GM18951 (cell line): ENCODE data around the gene RBAK.
"Not testable (repeated sequence)": the region's sequence is repeated elsewhere in the genome, so short reads cannot be mapped to it uniquely, and the experiment has no call there.

Source experiments
- POLR2A ChIP-seq: IDR thresholded peaks from 4 replicates; pipeline ENCODE4 v1.6.1; 2011; ENCODE audit warnings: mild to moderate bottlenecking; ENCODE audit not compliant: insufficient read length, insufficient read depth; ENCODE audit errors: extremely low read depth
- in situ Hi-C: fragments of 300-500 bp; cut with MboI; formaldehyde crosslinking; loops from one replicate; pipeline ENCODE4 v1.12.0; 2022; ENCODE audit warnings: low sequenced_read_pairs, mixed read lengths, inconsistent platforms; ENCODE audit not compliant: unreplicated experiment

Gene RBAK

DNA sequence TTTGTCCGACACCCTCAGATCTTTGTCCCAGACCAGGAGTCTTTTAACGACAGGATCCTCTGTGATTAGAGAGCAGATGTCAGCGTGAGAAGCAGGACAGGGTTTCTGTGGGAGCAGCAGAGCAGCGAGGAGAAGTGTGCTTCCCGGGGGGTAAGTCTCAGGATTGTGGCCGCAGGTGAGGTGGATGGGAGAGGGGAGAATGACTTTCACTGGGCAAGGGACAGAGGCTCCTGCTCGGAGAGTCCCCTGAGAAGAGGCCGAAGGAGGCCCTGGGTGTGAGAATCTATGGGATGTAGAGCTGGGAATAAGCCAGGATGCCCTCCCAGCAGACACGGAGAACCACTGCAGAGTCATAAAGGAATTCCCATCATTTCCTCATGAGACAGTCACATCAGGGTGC is 10.4 kb upstream of the RBAK start:
- no peak for TF ChIP-seq POLR2A
- in situ Hi-C loops = no loop called here

DNA sequence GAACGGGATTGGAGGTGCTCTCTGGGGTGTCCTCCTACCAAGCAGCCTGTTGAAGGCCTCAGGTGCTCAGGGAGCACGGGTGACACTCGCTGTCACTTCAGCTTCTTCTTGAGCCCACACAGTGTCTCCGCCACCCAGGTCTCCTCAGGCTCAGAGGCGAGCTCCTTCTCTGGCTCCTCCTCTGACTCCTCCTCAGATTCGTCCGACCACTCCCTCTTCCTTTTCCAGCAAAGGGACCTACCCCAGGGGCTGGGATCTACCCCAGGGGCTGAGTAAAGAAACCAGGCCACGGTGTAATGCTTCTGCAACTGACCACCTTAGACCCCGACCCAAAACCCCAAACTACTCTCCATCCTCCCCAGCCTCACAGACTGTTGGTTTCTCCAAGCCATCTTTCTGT is 9.2 kb upstream of the RBAK start:
- no peak for TF ChIP-seq POLR2A
- in situ Hi-C loops = no loop called here

DNA sequence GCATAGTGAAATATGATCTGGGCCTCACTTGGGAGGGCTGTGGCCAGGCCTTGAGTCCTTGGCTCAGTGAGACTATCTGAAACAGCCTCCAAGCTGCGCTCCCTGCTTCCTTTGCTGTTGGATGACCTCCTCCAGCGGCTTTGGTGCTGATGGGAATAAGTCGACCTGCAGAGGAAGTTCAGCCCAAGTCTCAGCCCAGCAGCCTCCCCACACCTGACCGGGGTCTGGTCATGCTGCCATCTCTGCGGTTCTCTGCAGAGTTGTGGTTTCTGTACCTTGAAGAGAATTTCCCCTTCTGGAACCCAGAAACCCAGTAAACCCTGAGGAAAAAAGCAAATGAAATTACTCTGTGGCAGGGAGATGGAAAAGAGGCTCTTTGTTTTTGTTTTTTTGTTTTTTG is 4.6 kb upstream of the RBAK start:
- in situ Hi-C loops = loop anchor here (10.0 kb wide), 1 partner anchor 1694 kb away; no protein-coding TSS in a partner anchor
- no peak for TF ChIP-seq POLR2A

DNA sequence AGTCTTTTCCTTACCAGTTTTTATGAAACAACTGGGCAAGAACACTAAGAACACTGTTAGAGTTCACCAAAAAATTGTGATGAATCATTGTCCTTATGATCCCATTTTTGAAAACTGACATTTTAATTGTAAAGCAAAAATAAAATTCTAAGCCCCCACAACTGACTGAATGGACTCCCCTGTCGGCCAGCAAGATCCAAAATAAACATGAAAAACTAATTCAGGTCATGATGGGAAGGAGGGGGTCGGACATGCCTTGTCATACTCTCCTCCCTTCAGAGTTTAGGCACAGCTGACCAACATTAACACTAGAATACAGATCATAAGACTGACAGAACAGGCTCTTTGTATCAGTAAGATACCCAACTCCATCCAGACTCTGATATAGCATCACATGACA is 2.0 kb upstream of the RBAK start:
- TF ChIP-seq POLR2A = no peak
- in situ Hi-C loops = loop anchor here (10.0 kb wide), 1 partner anchor 1691 kb away; no protein-coding TSS in a partner anchor

DNA sequence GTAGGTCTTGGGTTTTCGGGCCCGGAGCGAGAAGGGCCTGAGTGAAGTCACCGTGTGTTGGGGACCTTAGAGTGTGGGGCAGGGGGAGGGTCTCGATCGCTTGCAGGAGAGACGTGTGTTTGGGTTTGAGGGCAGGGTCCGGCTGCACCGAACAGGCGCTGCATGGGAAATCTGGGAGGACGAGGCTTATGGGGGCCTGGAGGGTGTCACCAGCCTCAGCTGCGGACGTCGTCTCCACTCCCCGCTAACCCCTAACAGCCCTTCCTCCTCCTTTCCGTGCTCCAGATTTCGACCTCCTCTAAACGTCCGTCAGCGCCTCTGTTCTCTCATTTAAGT is 705 bp downstream of the RBAK start:
- in situ Hi-C loops = loop anchor here (10.0 kb wide), 1 partner anchor 1688 kb away; no protein-coding TSS in a partner anchor

DNA sequence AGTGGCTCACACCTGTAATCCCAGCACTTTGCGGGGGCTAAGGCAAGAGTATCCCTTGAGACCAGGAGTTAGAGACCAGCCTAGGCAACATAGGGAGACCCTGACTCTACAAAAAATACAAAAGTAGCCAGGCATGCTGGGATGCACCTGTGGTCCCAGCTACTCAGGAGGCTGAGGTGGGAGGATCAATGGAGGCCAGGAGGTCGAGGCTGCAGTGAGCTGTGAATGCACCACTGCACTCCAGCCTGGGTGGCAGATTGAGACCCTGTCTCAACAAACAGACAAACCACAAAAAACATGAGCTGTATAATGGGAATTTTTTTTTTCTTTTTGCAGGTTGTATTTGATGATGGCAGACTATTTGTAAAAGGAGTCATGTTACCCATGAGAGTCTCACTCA is 1.5 kb downstream of the RBAK start:
- in situ Hi-C loops = loop anchor here (10.0 kb wide), 1 partner anchor 1688 kb away; no protein-coding TSS in a partner anchor

DNA sequence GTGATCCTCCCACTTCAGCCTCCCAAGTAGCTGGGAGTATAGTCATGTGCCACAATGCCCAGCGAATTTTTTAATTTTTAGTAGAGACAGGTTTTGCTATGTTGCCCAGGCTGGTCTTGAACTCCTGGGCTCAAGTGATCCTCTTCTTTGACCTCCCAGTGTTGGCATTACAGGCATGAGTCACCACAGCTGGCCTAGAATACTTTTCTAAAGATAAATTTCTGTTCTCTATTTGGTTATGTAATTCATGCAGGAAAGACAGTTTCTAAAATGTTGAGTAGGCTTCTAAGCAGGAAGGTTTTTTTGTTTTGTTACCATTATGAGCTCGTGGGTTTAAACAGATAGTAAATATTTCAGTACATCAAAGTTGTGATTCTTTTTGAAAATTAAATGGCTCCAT is 5.0 kb downstream of the RBAK start:
- no peak for TF ChIP-seq POLR2A
- in situ Hi-C loops = no loop called here

DNA sequence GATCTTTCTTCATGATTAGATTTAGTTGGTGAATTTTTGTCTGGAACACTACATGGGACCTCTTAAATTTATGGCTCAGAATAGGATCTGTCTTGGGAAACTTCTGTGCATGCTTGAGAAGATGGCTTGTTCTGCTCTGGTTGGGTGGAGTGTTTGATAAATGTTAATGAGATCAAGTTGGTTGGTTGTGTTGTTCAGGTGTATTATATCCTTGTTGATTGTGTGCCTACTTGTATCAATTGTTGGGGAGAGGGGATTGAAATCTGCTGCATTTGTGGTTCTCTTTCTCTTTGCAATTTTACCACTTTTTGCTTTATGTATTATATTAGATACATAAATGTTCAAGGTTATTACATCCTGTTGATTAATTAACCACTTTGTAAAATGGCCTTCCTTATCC is 6.1 kb downstream of the RBAK start:
- in situ Hi-C loops = not testable (repeated sequence)

DNA sequence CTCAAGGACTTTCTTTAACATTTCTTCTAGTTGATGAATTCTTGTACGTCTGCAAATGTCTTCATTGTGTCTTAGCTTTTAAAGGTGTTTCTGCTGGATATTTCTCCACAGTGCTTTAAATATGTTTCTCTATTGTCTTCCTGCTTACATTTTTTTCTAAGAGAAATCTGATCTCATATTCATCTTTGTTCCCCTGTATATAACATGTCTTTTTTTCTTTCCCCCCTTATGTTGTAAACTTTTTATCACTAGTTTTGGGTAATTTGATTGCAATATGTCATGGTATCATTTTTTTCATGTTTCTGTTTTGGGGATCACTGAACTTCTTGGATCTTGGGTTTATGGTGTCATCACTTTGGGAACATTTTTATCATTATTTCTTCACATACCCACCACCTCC is 7.5 kb downstream of the RBAK start:
- in situ Hi-C loops = no loop called here
- no peak for TF ChIP-seq POLR2A

DNA sequence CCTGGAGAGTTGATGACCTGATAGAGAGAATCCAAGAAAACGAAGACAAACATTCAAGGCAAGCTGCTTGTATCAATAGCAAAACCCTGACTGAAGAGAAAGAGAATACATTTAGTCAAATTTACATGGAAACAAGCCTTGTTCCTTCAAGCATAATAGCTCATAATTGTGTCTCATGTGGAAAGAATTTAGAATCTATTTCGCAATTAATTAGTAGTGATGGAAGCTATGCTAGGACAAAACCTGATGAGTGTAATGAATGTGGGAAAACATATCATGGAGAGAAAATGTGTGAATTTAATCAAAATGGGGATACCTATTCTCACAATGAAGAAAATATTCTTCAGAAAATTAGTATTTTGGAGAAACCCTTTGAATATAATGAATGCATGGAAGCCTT is 18.0 kb downstream of the RBAK start:
- TF ChIP-seq POLR2A = no peak
- in situ Hi-C loops = no loop called here

DNA sequence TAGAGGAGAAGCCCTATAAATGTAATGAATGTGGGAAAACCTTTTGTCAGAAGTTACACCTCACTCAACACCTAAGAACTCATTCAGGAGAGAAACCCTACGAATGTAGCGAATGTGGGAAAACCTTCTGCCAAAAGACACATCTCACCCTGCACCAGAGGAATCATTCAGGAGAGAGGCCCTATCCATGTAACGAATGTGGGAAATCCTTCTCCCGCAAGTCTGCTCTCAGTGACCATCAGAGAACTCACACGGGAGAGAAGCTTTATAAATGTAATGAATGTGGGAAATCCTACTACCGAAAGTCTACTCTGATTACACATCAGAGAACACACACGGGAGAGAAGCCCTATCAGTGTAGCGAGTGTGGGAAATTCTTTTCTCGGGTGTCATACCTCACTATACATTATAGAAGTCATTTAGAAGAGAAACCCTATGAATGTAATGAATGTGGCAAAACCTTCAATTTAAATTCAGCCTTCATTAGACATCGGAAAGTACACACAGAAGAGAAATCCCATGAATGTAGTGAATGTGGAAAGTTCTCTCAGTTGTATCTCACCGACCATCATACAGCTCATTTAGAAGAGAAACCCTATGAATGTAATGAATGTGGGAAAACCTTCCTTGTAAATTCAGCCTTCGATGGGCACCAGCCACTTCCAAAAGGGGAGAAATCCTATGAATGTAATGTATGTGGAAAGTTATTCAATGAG is 18.9 kb downstream of the RBAK start:
- no peak for TF ChIP-seq POLR2A
- in situ Hi-C loops = no loop called here

DNA sequence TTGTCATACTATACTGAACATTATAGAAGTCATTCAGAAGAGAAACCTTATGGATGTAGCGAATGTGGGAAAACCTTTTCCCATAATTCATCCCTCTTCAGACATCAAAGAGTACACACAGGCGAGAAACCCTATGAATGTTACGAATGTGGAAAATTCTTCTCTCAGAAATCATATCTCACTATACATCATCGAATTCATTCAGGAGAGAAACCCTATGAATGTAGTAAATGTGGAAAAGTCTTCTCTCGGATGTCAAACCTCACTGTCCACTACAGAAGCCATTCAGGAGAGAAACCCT is 19.4 kb downstream of the RBAK start:
- in situ Hi-C loops = no loop called here
- no peak for TF ChIP-seq POLR2A

DNA sequence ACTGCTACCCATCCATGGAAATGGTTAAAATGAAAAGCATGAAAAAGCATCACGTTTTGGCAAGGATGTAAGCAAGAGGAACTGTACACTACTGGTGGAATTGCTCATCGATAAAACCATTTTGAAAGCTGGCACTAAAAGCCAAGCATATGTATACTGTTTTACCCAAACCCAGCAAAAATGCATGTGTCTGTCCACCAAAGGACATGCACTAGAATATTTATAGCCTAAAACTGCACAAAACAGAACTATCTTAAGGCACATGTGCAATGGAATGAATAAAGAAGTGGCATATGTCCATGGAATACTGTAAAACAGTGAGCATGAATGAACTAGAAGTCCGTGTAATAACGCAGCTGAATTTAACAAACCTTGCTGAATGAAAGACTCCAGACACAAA is 22.9 kb downstream of the RBAK start:
- no peak for TF ChIP-seq POLR2A
- in situ Hi-C loops = no loop called here

DNA sequence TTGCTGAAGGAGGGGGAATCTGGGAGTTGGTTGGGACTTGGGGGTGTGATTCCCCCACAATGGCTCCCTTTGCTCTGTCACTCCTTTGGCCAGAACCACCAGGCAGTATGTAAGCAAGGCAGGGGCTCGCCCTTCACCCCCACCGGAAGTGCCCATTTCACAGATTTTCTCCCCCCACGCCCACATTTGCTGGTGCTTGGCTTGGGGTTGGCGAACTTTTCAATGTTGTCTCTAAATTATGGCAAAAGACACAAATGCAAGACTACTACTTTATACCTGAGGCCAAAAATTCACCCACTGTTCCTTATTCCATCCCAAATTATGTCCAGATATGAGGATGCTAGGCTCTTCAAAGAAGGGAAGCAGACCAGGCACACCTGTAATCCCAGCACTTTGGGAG is 24.5 kb downstream of the RBAK start:
- in situ Hi-C loops = no loop called here
- no peak for TF ChIP-seq POLR2A

DNA sequence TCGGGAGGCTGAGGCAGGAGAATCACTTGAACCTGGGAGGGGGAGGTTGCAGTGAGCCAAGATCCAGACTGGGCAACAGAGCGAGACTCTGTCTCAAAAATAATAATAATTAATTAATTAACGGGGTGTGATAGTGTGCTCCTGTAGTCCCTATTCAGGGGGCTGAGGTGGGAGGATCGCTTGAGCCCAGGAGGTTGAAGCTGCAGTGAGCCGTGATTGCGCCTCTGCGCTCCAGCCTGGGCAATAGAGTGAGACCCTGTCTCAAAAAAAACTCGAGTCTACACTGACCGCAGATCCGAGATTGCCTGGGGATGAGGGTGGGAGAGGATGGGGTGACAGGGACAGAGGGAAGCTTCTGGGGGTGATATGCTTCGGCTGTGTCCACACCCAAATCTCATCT is 29.5 kb downstream of the RBAK start:
- in situ Hi-C loops = loop anchor here (25.0 kb wide), 2 partner anchors 213 to 463 kb away; partner anchors contain the start of gene PAPOLB

DNA sequence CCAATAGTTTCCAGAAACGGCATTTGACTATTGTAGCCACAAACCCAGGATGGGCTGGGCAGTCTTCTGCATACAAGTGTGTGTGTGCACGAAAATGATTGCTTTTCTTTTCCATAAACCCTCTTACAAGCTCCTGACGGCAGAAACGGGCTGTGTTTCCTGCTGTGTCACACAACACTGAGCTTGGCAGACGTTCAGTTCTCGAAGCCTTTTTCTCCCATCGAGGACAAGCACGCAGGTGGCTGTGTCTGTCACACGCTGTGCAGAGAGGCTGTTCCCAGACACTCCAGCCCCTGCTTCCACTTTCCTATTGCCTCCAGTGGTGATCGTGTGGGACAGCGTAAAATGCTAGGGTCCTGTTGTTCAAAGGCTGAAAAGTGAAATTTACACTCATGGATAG is 32.1 kb downstream of the RBAK start:
- in situ Hi-C loops = loop anchor here (25.0 kb wide), 2 partner anchors 215 to 465 kb away; partner anchors contain the start of gene PAPOLB
- no peak for TF ChIP-seq POLR2A
